Keratinocyte (primary cell): ENCODE results near the gene CAD. TPM values are rescaled to one million over a fixed set of nuclear protein-coding genes. Genes with fewer than 3 reads are reported as not detected.

ENCODE experiments used
- DNase-seq: peaks from one replicate; pipeline ENCODE4 v3.0.0-alpha.2; 2011; ENCODE audit warnings: low read depth, missing footprints, low spot score
- FAIRE-seq: peaks from 2 replicates; lab custom pipeline; 2011; peaks lifted over from hg19 to GRCh38; lab: Jason Lieb, UNC
- H2AFZ ChIP-seq: 2 replicates; pipeline ENCODE4 v1.6.0; 2012; ENCODE audit warnings: low read length, control low read depth, inconsistent platforms; ENCODE audit not compliant: control insufficient read depth
- H3K27ac ChIP-seq: 2 replicates; pipeline ENCODE4 v1.5.1; 2011; ENCODE audit warnings: low read length; ENCODE audit not compliant: control insufficient read depth, insufficient read depth
- H3K27me3 ChIP-seq: 3 replicates; pipeline ENCODE4 v1.6.0; 2011; ENCODE audit warnings: low read length; ENCODE audit not compliant: control insufficient read depth, insufficient read depth; ENCODE audit errors: extremely low read depth
- H3K36me3 ChIP-seq, 2 experiments: 2 replicates in 1 of 2; 3 replicates in 1 of 2; pipeline ENCODE4 v1.5.1; 2011; ENCODE audit warnings: low read length in 2 of 2, mild to moderate bottlenecking in 1 of 2; ENCODE audit not compliant: control insufficient read depth in 2 of 2, insufficient read depth in 2 of 2; ENCODE audit errors: extremely low read depth in 1 of 2
- H3K4me1 ChIP-seq: 3 replicates; pipeline ENCODE4 v1.5.1; 2011; ENCODE audit warnings: low read length; ENCODE audit not compliant: control insufficient read depth, insufficient read depth; ENCODE audit errors: extremely low read depth
- H3K4me2 ChIP-seq: 3 replicates; pipeline ENCODE4 v1.6.0; 2011; ENCODE audit warnings: low read depth, low read length; ENCODE audit not compliant: control insufficient read depth, insufficient read depth; ENCODE audit errors: extremely low read depth
- H3K4me3 ChIP-seq, 3 experiments: fragments of 200-600 bp in 1 of 3; sonication (generic) in 1 of 3; 2 replicates in 2 of 3; 3 replicates in 1 of 3; pipeline ENCODE4 v1.5.1; 2011 to 2016; ENCODE audit warnings: low read length in 3 of 3, mild to moderate bottlenecking in 3 of 3, control low read depth in 2 of 3, inconsistent platforms in 1 of 3, low read depth in 1 of 3, mixed read lengths in 1 of 3, mixed run types in 1 of 3, moderate library complexity in 1 of 3; ENCODE audit not compliant: control insufficient read depth in 2 of 3, insufficient read depth in 2 of 3; ENCODE audit errors: extremely low read depth in 1 of 3
- H3K79me2 ChIP-seq: 2 replicates; pipeline ENCODE4 v1.6.0; 2012; ENCODE audit warnings: low read length; ENCODE audit not compliant: control insufficient read depth, insufficient read depth
- H3K9ac ChIP-seq: 3 replicates; pipeline ENCODE4 v1.6.0; 2011; ENCODE audit warnings: low read length; ENCODE audit not compliant: control insufficient read depth, insufficient read depth; ENCODE audit errors: extremely low read depth
- H3K9me1 ChIP-seq: 3 replicates; pipeline ENCODE4 v1.6.0; 2011; ENCODE audit warnings: low read length; ENCODE audit not compliant: control insufficient read depth, insufficient read depth; ENCODE audit errors: extremely low read depth
- H3K9me3 ChIP-seq: 2 replicates; pipeline ENCODE4 v1.5.1; 2012; ENCODE audit warnings: low read depth, low read length; ENCODE audit not compliant: control insufficient read depth
- H4K20me1 ChIP-seq: 3 replicates; pipeline ENCODE4 v1.6.0; 2011; ENCODE audit warnings: low read length; ENCODE audit not compliant: control insufficient read depth, insufficient read depth; ENCODE audit errors: extremely low read depth
- CTCF ChIP-seq, 3 experiments: IDR thresholded peaks in 1 of 3; conservative IDR thresholded peaks in 1 of 3; optimal IDR thresholded peaks in 1 of 3; 2 replicates in 2 of 3; 3 replicates in 1 of 3; pipeline versions ENCODE3 to v1.5.1; 2011; ENCODE audit warnings: low read length in 3 of 3, mild to moderate bottlenecking in 3 of 3, moderate library complexity in 2 of 3, control low read depth in 1 of 3, inconsistent platforms in 1 of 3; ENCODE audit not compliant: insufficient read depth in 2 of 3; ENCODE audit errors: extremely low read depth in 1 of 3
- EZH2 ChIP-seq: IDR thresholded peaks from one replicate; pipeline ENCODE4 v1.6.1; 2012; ENCODE audit warnings: inconsistent platforms, mild to moderate bottlenecking, low read length, moderate library complexity
- dilution Hi-C: fragments of 300-500 bp; cut with MboI; formaldehyde crosslinking; loops from one replicate; pipeline ENCODE4 v1.7.0; 2020; ENCODE audit warnings: low sequenced_read_pairs; ENCODE audit not compliant: extremely low pct_ligation_motif_present
- polyA plus RNA-seq, 5 experiments: library from polyadenylated mRNA; depleted of rRNA in 3 of 5; stranded (reverse) in 3 of 5; stranded (forward) in 1 of 5; unstranded in 1 of 5; fragments of >200 nt; gene quantifications; 1 replicate in 1 of 5; 2 replicates in 3 of 5; 3 replicates in 1 of 5; pipeline versions ENCODE4 v1.2.1 to v1.2.3, GENCODE V29; 2011 to 2012; ENCODE audit warnings: missing spikeins in 2 of 5, low read depth in 1 of 5, low replicate concordance in 1 of 5

CAD gene
- polyA plus RNA-seq, 1 donor (not counting 4 experiments of a cell fraction or from before 2014, with no cell fraction given), result 21.0 TPM

DNA sequence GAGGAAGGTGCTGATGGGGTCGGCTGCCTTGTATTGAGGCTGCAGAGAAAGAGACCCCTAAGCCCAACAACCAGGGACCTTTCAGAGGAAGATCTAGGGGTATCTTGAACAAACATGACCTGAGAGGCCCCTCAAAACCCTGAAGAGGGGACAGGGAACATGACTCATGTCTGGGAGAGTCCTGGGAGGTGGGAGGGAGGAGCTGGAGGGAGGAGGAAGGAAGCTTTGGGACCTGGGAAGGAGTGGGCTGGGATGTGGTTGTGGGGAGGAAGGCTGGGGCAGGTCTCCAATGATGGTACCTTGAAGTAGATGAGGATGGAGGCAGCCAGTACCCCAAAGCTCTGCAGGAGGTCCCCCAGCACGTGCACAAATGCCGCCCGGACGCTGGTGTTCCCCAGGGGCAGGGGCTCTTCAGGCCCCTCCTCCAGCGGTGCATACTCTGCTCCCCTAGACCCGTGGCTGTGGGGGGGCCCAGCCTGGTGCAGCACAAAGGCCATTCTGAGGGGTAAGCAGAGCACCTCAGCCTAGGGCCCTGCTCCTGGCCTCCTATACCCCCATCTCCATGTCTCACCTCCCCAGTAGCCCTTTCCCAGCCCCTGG, 39.8 kb downstream of the CAD start:
- Histone ChIP-seq H3K4me1 (peaks cover 2% of the 10 kb centered on the region), H3K9me3 (no peaks in the 10 kb centered on the region), H3K36me3 (no peaks in the 10 kb centered on the region), H3K9ac (no peak overlapping the region), H3K4me3 (no peak overlapping the region), H3K9me1 (no peaks in the 10 kb centered on the region), H3K27ac (no peak overlapping the region), H3K79me2 (no peaks in the 10 kb centered on the region), H3K27me3 (peaks cover 49% of the 10 kb centered on the region), H2AFZ (no peak overlapping the region), H3K4me2 (no peak overlapping the region), H4K20me1 (no peaks in the 10 kb centered on the region)
- FAIRE-seq (no peak), DNase-seq (no peak)
- dilution Hi-C loops, result no loop called here
- no peak for TF ChIP-seq CTCF (optimal IDR thresholded peaks at IDR 0.05 in 1 of 3, IDR thresholded peaks at IDR 0.05 in 1 of 3, conservative IDR thresholded peaks at IDR 0.05 in 1 of 3; ENCODE audit: extremely low read depth in 1 of 3, insufficient read depth in 2 of 3, low read length in 3 of 3)

DNA sequence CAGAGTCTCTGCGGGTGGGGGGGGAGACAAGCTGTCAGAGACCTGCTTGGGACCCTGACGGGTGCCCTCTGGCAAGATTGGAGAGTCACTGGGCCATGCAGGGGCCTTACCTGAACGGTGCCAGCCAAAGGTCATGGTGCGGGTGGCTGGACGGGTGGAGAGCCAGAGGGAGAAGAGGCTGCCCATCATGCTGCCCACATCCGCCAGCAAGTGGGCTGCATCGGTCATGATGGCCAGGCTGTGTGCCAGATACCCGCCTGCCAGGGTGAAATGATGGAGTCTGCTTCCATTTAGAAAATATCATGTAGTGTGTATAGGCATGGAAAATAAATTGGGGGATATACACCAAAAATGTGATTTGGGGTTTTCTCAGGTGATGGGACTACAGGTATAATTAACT, 40.9 kb downstream of the CAD start:
- Histone ChIP-seq H4K20me1 (no peaks in the 10 kb centered on the region), H2AFZ (no peak overlapping the region), H3K9ac (no peak overlapping the region), H3K79me2 (no peaks in the 10 kb centered on the region), H3K4me1 (peaks cover 5% of the 10 kb centered on the region), H3K4me2 (no peak overlapping the region), H3K4me3 (no peak overlapping the region), H3K27ac (no peak overlapping the region), H3K36me3 (no peaks in the 10 kb centered on the region), H3K27me3 (peaks cover 59% of the 10 kb centered on the region), H3K9me1 (no peaks in the 10 kb centered on the region), H3K9me3 (no peaks in the 10 kb centered on the region)
- FAIRE-seq (no peak), DNase-seq (no peak)
- dilution Hi-C loops, result no loop called here
- no peak for TF ChIP-seq EZH2
